A673 (cell line): ENCODE measurements around the gene PHF2.

ENCODE experiments used
- CTCF ChIP-seq: fragments of 300-800, 200-600 bp; sonication (generic); conservative IDR thresholded peaks from 2 replicates; pipeline ENCODE4 v1.5.1; 2017; ENCODE audit warnings: low read depth, mild to moderate bottlenecking, antibody characterized with exemption, low read length, moderate library complexity, mixed read lengths
- EZH2 ChIP-seq: fragments of 200-600 bp; sonication (generic); IDR thresholded peaks from 2 replicates; pipeline ENCODE4 v1.6.1; 2017; ENCODE audit warnings: borderline replicate concordance, low read depth, mild to moderate bottlenecking, mixed read lengths, antibody characterized with exemption, low read length; ENCODE audit not compliant: poor library complexity, severe bottlenecking

- TF ChIP-seq CTCF, result no peak
- TF ChIP-seq EZH2, result no peak
Measured at GRCh38 chr9:93677048-93677571, 100.7 kb downstream of the PHF2 start.
